A549 (cell line): ENCODE results near the gene EMX1.

Experiments used
- EP300 ChIP-seq, 2 experiments: fragments of >200 bp; sonication (Bioruptor Twin); formaldehyde crosslinking; IDR thresholded peaks; 2 replicates in 1 of 2; 3 replicates in 1 of 2; pipeline ENCODE4 v1.6.1; 2016 to 2017
- POLR2A ChIP-seq: IDR thresholded peaks from 2 replicates; pipeline ENCODE4 v1.6.1; 2012; ENCODE audit warnings: mild to moderate bottlenecking, low read length
- RAD21 ChIP-seq, 2 experiments: fragments of >200 bp in 1 of 2; sonication (Bioruptor Twin) in 1 of 2; formaldehyde crosslinking in 1 of 2; IDR thresholded peaks in 1 of 2; conservative IDR thresholded peaks in 1 of 2; 2 replicates in 1 of 2; 3 replicates in 1 of 2; pipeline ENCODE4 v1.6.1; 2012 to 2018; ENCODE audit warnings: inconsistent platforms in 1 of 2
- SMC3 ChIP-seq: fragments of >200 bp; sonication (Bioruptor Twin); formaldehyde crosslinking; IDR thresholded peaks from 3 replicates; pipeline ENCODE4 v1.6.1; 2018; ENCODE audit warnings: inconsistent platforms
- USF2 ChIP-seq: fragments of 450-650 bp; IDR thresholded peaks from 2 replicates; pipeline ENCODE4 v1.6.1; 2014; ENCODE audit warnings: antibody characterized with exemption
- TF ChIP-seq, protein P1 (sequence below): fragments of >200 bp; sonication (Bioruptor Twin); formaldehyde crosslinking; IDR thresholded peaks from 3 replicates; pipeline ENCODE4 v1.5.1; 2016

- TF ChIP-seq EP300 (IDR thresholded peaks at IDR 0.05) (no peak), USF2 (no peak), POLR2A (no peak; the same call in 1 of the 2 replicates), RAD21 (conservative IDR thresholded peaks at IDR 0.05 in 1 of 2, IDR thresholded peaks at IDR 0.05 in 1 of 2) (peak; percentile 81 to 85), SMC3 (peak; percentile 87)
- TF ChIP-seq, protein P1, sequence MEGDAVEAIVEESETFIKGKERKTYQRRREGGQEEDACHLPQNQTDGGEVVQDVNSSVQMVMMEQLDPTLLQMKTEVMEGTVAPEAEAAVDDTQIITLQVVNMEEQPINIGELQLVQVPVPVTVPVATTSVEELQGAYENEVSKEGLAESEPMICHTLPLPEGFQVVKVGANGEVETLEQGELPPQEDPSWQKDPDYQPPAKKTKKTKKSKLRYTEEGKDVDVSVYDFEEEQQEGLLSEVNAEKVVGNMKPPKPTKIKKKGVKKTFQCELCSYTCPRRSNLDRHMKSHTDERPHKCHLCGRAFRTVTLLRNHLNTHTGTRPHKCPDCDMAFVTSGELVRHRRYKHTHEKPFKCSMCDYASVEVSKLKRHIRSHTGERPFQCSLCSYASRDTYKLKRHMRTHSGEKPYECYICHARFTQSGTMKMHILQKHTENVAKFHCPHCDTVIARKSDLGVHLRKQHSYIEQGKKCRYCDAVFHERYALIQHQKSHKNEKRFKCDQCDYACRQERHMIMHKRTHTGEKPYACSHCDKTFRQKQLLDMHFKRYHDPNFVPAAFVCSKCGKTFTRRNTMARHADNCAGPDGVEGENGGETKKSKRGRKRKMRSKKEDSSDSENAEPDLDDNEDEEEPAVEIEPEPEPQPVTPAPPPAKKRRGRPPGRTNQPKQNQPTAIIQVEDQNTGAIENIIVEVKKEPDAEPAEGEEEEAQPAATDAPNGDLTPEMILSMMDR: peak; percentile 84
Observed at GRCh38 chr2:72892506-72893173, 24.7 kb upstream of the EMX1 start.
